HCT116 (cell line): ENCODE results near the gene WDR44. TPM values are rescaled to one million over a fixed set of nuclear protein-coding genes. Genes with fewer than 3 reads are reported as not detected.
"Not testable (repeated sequence)": the region's sequence is repeated elsewhere in the genome, so short reads cannot be mapped to it uniquely, and the experiment has no call there.

ENCODE experiments used
- ATAC-seq: fragments of 200-7000 bp; cut with Tn5 transposase; 2 replicates; pipeline ENCODE4 v1.9.1; 2020; ENCODE audit warnings: mild to moderate bottlenecking, moderate library complexity
- BruUV-seq: library from RNA; stranded (reverse); fragments of 400-500 nt; replicated peaks from 2 replicates; lab custom pipeline; 2021; lab: Mats Ljungman, UMichigan
- CTCF ChIA-PET: fragments of 300-600 bp; sonication (Branson Sonifier 250); formaldehyde crosslinking; loops from one replicate; lab custom pipeline; 2021; ENCODE audit warnings: antibody characterized with exemption; lab: Charles Lee
- POLR2A ChIA-PET: fragments of 300-600, 350-600 bp; sonication (Branson Sonifier 250); formaldehyde crosslinking; loops from one replicate; lab custom pipeline; 2021; ENCODE audit warnings: antibody characterized with exemption; lab: Charles Lee
- RAD21 ChIA-PET, 2 experiments: fragments of 300-600 bp; sonication (Branson Sonifier 250); formaldehyde crosslinking; loops; one replicate each; lab custom pipeline; 2023; ENCODE audit warnings: low total read pairs in 2 of 2; ENCODE audit not compliant: uncharacterized antibody in 2 of 2, unreplicated experiment in 2 of 2, low non-redundant PET in 1 of 2; lab: Charles Lee
- DNase-seq: peaks from one replicate; pipeline ENCODE4 v3.0.0-alpha.2; 2010; ENCODE audit warnings: low read depth, low spot score
- H2AFZ ChIP-seq: fragments of 200-600 bp; shearing (Covaris generic), sonication (generic); 2 replicates; pipeline ENCODE4 v1.6.1; 2017; ENCODE audit warnings: low read depth, mixed run types, mixed read lengths, antibody characterized with exemption, low read length; ENCODE audit not compliant: poor library complexity, severe bottlenecking
- H3K27ac ChIP-seq: 2 replicates; pipeline ENCODE4 v1.5.1; 2012; ENCODE audit warnings: low read depth, low read length
- H3K27me3 ChIP-seq: fragments of 200-600 bp; sonication (generic); 2 replicates; pipeline ENCODE4 v1.6.1; 2016; ENCODE audit warnings: mixed run types, low read length, mixed read lengths; ENCODE audit not compliant: insufficient read depth
- H3K36me3 ChIP-seq, 2 experiments: fragments of 200-500 bp in 1 of 2; fragments of 200-600 bp in 1 of 2; sonication (Bioruptor generic) in 1 of 2; sonication (generic) in 1 of 2; 2 replicates each; pipeline versions ENCODE4 v1.5.1 to v1.6.1; 2014 to 2016; ENCODE audit warnings: low read length in 2 of 2, inconsistent platforms in 1 of 2, mixed read lengths in 1 of 2, mixed run types in 1 of 2; ENCODE audit not compliant: insufficient read depth in 2 of 2, control insufficient read depth in 1 of 2
- H3K4me1 ChIP-seq, 2 experiments: fragments of 200-600 bp in 1 of 2; sonication (generic) in 1 of 2; 2 replicates each; pipeline versions ENCODE4 v1.5.1 to v1.6.1; 2012 to 2017; ENCODE audit warnings: low read length in 2 of 2, inconsistent platforms in 1 of 2, mild to moderate bottlenecking in 1 of 2, mixed read lengths in 1 of 2, mixed run types in 1 of 2, moderate library complexity in 1 of 2; ENCODE audit not compliant: insufficient read depth in 2 of 2, control insufficient read depth in 1 of 2
- H3K4me2 ChIP-seq: fragments of 200-600 bp; sonication (generic); 2 replicates; pipeline ENCODE4 v1.6.1; 2017; ENCODE audit warnings: mixed run types, low read length, mixed read lengths
- H3K4me3 ChIP-seq, 2 experiments: fragments of 200-600 bp in 1 of 2; sonication (generic) in 1 of 2; replicated peaks in 1 of 2; 2 replicates each; pipeline ENCODE4 v1.5.1; 2011 to 2016; ENCODE audit warnings: low read length in 2 of 2, control low read depth in 1 of 2, low read depth in 1 of 2, mild to moderate bottlenecking in 1 of 2, mixed read lengths in 1 of 2, mixed run types in 1 of 2
- H3K79me2 ChIP-seq: fragments of 200-600 bp; sonication (generic); 2 replicates; pipeline ENCODE4 v1.6.1; 2017; ENCODE audit warnings: mild to moderate bottlenecking, mixed run types, low read length, moderate library complexity, mixed read lengths; ENCODE audit not compliant: insufficient read depth
- H3K9ac ChIP-seq: fragments of 200-600 bp; sonication (generic); 2 replicates; pipeline ENCODE4 v1.6.1; 2016; ENCODE audit warnings: low read length, mixed read lengths
- H3K9me2 ChIP-seq: fragments of 200-600 bp; sonication (generic), shearing (Covaris generic); 2 replicates; pipeline ENCODE4 v1.6.1; 2017; ENCODE audit warnings: mixed run types, mild to moderate bottlenecking, moderate library complexity; ENCODE audit not compliant: insufficient read depth
- H3K9me3 ChIP-seq, 2 experiments: fragments of 200-500 bp in 1 of 2; fragments of 200-600 bp in 1 of 2; sonication (Bioruptor generic) in 1 of 2; sonication (generic) in 1 of 2; 2 replicates each; pipeline ENCODE4 v1.6.1; 2014 to 2017; ENCODE audit warnings: low read length in 2 of 2, mixed read lengths in 2 of 2, inconsistent platforms in 1 of 2, low read depth in 1 of 2, mild to moderate bottlenecking in 1 of 2, mixed run types in 1 of 2, moderate library complexity in 1 of 2; ENCODE audit not compliant: control insufficient read depth in 1 of 2, insufficient read depth in 1 of 2
- H4K20me1 ChIP-seq: fragments of 200-600 bp; sonication (generic), shearing (Covaris generic); 2 replicates; pipeline ENCODE4 v1.6.1; 2017; ENCODE audit warnings: mixed run types, mild to moderate bottlenecking, moderate library complexity; ENCODE audit not compliant: insufficient read depth
- CBX3 ChIP-seq: IDR thresholded peaks from 2 replicates; pipeline ENCODE4 v1.6.1; 2012; ENCODE audit warnings: low read depth
- EZH2 ChIP-seq: fragments of 200-600 bp; sonication (generic); IDR thresholded peaks from 2 replicates; pipeline ENCODE4 v1.6.1; 2017; ENCODE audit warnings: antibody characterized with exemption, mixed run types
- POLR2A ChIP-seq: IDR thresholded peaks from 2 replicates; pipeline ENCODE4 v1.7.0; 2011; ENCODE audit warnings: borderline replicate concordance; ENCODE audit not compliant: insufficient read depth, insufficient read length; ENCODE audit errors: extremely low read depth
- POLR2AphosphoS5 ChIP-seq: IDR thresholded peaks from 2 replicates; pipeline ENCODE4 v1.6.1; 2011; ENCODE audit warnings: mild to moderate bottlenecking, low read depth, low read length, moderate library complexity
- SIN3A ChIP-seq: IDR thresholded peaks from 2 replicates; pipeline ENCODE4 v1.6.1; 2012; ENCODE audit warnings: low read depth
- SP1 ChIP-seq: IDR thresholded peaks from 2 replicates; pipeline ENCODE4 v1.6.1; 2012; ENCODE audit warnings: low read depth
- TCF7L2 ChIP-seq: IDR thresholded peaks from 2 replicates; pipeline ENCODE4 v1.7.0; 2011; ENCODE audit warnings: borderline replicate concordance, inconsistent platforms; ENCODE audit not compliant: insufficient read depth, insufficient read length; ENCODE audit errors: extremely low read depth
- ZFX ChIP-seq: fragments of 450-650 bp; IDR thresholded peaks from 2 replicates; pipeline ENCODE4 v1.6.1; 2017
- ZNF274 ChIP-seq: fragments of 200-500 bp; sonication (Bioruptor generic); IDR thresholded peaks from 2 replicates; pipeline ENCODE4 v1.6.1; 2014; ENCODE audit warnings: mild to moderate bottlenecking, low read depth, low read length, inconsistent platforms
- intact Hi-C: fragments of 100-400 bp; cut with micrococcal nuclease; formaldehyde crosslinking; loops from 2 replicates; pipeline ENCODE4 v1.10.0; 2022
- total RNA-seq: library from RNA; stranded (reverse); gene quantifications from one replicate; pipeline ENCODE4 v1.2.1, GENCODE V29; 2021; ENCODE audit not compliant: unreplicated experiment
- TF ChIP-seq, protein P1 (sequence below): IDR thresholded peaks from 2 replicates; pipeline ENCODE4 v1.6.1; 2012
- TF ChIP-seq, protein P2 (sequence below): IDR thresholded peaks from 2 replicates; pipeline ENCODE4 v1.6.1; 2012
- TF ChIP-seq, protein P3 (sequence below), 3 experiments: fragments of 200-600 bp in 1 of 3; sonication (generic) in 1 of 3; IDR thresholded peaks in 2 of 3; conservative IDR thresholded peaks in 1 of 3; 2 replicates each; pipeline ENCODE4 v1.5.1; 2012 to 2017; ENCODE audit warnings: low read depth in 2 of 3, low read length in 2 of 3, antibody characterized with exemption in 1 of 3, borderline replicate concordance in 1 of 3, control low read depth in 1 of 3, mild to moderate bottlenecking in 1 of 3, mixed read lengths in 1 of 3, mixed run types in 1 of 3, moderate library complexity in 1 of 3; ENCODE audit not compliant: insufficient read depth in 1 of 3

The WDR44 gene
- total RNA-seq, 1 experiment from 2014 or later, result 12.2 TPM

DNA sequence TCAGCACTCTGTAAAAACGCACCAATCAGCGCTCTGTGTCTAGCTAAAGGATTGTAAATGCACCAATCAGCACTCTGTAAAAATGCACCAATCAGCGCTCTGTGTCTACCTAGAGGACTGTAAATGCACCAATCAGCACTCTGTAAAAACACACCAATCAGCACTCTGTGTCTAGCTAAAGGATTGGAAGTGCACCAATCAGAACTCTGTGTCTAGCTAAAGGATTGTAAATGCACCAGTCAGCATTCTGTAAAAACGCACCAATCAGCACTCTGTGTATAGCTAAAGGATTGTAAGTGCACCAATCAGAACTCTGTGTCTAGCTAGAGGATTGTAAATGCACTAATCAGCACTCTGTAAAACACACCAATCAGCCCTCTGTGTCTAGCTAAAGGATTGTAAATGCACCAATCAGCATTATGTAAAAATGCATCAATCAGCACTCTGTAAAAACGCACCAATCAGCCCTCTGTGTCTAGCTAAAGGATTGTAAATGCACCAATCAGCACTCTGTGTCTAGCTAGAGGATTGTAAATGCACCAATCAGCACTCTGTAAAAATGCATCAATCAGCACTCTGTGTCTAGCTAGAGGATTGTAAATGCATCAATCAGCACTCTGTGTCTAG lies 124.9 kb downstream of the WDR44 start:
- H2AFZ ChIP-seq, ATAC-seq, H3K27ac ChIP-seq, H3K36me3 ChIP-seq, intact Hi-C loops, H3K79me2 ChIP-seq, H3K4me3 ChIP-seq, H3K4me2 ChIP-seq, H4K20me1 ChIP-seq, DNase-seq, H3K9me2 ChIP-seq, H3K9ac ChIP-seq, POLR2A ChIA-PET, H3K27me3 ChIP-seq, CTCF ChIA-PET, H3K9me3 ChIP-seq, H3K4me1 ChIP-seq, BruUV-seq: not testable (repeated sequence)
- RAD21 ChIA-PET, result interaction anchor here in 1 of 2 experiments (1.0 kb wide), 1 partner anchor 11 kb away, joined by 3 read pairs; no protein-coding TSS in a partner anchor
- TF ChIP-seq SP1, result peak; percentile 16; the same call in 1 of the 2 replicates

DNA sequence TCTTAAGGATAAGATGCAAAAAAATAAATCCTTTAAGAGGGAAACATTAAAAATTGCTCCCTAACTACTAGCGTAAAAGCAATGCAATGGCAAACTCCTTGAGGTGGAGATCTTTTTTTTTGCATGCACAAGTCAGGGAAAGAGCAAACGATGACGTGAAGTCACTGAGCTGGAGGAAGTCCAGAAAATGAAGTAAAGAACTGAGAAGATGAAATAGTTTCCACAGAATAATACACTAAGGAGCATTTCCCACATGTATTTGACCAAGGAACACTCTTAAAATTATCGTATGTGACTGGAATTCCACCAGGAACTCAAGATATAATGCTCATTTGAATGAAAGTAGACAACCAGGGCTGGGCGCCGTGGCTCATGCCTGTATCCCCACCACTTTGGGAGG lies 128.7 kb downstream of the WDR44 start:
- CTCF ChIA-PET, result interaction anchor here (1.3 kb wide), 1 partner anchor 15 kb away, joined by 4 read pairs; no protein-coding TSS in a partner anchor
- no peak overlapping the region for H3K4me2 ChIP-seq
- H2AFZ ChIP-seq, result no peak overlapping the region
- no peaks in the 10 kb centered on the region for H3K27me3 ChIP-seq
- POLR2A ChIA-PET, result no interaction called here
- TF ChIP-seq, protein P1, sequence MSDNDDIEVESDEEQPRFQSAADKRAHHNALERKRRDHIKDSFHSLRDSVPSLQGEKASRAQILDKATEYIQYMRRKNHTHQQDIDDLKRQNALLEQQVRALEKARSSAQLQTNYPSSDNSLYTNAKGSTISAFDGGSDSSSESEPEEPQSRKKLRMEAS, result no peak
- TF ChIP-seq EZH2 (no peak), TCF7L2 (no peak), POLR2AphosphoS5 (no peak), ZFX (no peak), SIN3A (no peak), CBX3 (no peak), ZNF274 (no peak), POLR2A (no peak)
- TF ChIP-seq, protein P2, sequence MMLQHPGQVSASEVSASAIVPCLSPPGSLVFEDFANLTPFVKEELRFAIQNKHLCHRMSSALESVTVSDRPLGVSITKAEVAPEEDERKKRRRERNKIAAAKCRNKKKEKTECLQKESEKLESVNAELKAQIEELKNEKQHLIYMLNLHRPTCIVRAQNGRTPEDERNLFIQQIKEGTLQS, result no peak
- TF ChIP-seq, protein P3, sequence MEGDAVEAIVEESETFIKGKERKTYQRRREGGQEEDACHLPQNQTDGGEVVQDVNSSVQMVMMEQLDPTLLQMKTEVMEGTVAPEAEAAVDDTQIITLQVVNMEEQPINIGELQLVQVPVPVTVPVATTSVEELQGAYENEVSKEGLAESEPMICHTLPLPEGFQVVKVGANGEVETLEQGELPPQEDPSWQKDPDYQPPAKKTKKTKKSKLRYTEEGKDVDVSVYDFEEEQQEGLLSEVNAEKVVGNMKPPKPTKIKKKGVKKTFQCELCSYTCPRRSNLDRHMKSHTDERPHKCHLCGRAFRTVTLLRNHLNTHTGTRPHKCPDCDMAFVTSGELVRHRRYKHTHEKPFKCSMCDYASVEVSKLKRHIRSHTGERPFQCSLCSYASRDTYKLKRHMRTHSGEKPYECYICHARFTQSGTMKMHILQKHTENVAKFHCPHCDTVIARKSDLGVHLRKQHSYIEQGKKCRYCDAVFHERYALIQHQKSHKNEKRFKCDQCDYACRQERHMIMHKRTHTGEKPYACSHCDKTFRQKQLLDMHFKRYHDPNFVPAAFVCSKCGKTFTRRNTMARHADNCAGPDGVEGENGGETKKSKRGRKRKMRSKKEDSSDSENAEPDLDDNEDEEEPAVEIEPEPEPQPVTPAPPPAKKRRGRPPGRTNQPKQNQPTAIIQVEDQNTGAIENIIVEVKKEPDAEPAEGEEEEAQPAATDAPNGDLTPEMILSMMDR (IDR thresholded peaks at IDR 0.05 in 2 of 3, conservative IDR thresholded peaks at IDR 0.05 in 1 of 3; ENCODE audit: borderline replicate concordance in 1 of 3, insufficient read depth in 1 of 3, low read depth in 2 of 3, low read length in 2 of 3), result no peak
- intact Hi-C loops, result no loop called here
- H3K36me3 ChIP-seq, result no peaks in the 10 kb centered on the region
- H3K9me2 ChIP-seq, result no peaks in the 10 kb centered on the region
- no peak overlapping the region for H3K27ac ChIP-seq
- peaks cover 0 to 6% of the 10 kb centered on the region in 2 experiments; a peak in 1 of 4 replicates for H3K4me1 ChIP-seq
- no TSS peak for BruUV-seq
- no peaks in the 10 kb centered on the region for H3K79me2 ChIP-seq
- no peak for ATAC-seq
- H4K20me1 ChIP-seq, result no peaks in the 10 kb centered on the region
- no peaks in the 10 kb centered on the region for H3K9me3 ChIP-seq
- H3K9ac ChIP-seq, result no peak overlapping the region
- no peak overlapping the region for H3K4me3 ChIP-seq
- DNase-seq, result no peak
- RAD21 ChIA-PET, result no interaction called here
